ENCODE results near the gene SGPL1. TPM values are rescaled to one million over a fixed set of nuclear protein-coding genes. Genes with fewer than 3 reads are reported as not detected.

Gene SGPL1
- total RNA-seq, 1 experiment from 2014 or later, result 35.1 TPM

GRCh38 chr10:70903262-70903921 lies 87.6 kb downstream of the SGPL1 start:
- H3K36me3 ChIP-seq (replicated peaks; ENCODE audit: control insufficient read depth, insufficient read depth, low read length), result no peaks in the 10 kb centered on the region
- peak; percentile 95 for DNase-seq
- H3K4me3 ChIP-seq (ENCODE audit: insufficient read depth, low read depth, low read length), result no peak overlapping the region
- no peaks in the 10 kb centered on the region; the same call in 1 of the 2 replicates for H3K27me3 ChIP-seq (ENCODE audit: control insufficient read depth, insufficient read depth, low read length)

DNA sequence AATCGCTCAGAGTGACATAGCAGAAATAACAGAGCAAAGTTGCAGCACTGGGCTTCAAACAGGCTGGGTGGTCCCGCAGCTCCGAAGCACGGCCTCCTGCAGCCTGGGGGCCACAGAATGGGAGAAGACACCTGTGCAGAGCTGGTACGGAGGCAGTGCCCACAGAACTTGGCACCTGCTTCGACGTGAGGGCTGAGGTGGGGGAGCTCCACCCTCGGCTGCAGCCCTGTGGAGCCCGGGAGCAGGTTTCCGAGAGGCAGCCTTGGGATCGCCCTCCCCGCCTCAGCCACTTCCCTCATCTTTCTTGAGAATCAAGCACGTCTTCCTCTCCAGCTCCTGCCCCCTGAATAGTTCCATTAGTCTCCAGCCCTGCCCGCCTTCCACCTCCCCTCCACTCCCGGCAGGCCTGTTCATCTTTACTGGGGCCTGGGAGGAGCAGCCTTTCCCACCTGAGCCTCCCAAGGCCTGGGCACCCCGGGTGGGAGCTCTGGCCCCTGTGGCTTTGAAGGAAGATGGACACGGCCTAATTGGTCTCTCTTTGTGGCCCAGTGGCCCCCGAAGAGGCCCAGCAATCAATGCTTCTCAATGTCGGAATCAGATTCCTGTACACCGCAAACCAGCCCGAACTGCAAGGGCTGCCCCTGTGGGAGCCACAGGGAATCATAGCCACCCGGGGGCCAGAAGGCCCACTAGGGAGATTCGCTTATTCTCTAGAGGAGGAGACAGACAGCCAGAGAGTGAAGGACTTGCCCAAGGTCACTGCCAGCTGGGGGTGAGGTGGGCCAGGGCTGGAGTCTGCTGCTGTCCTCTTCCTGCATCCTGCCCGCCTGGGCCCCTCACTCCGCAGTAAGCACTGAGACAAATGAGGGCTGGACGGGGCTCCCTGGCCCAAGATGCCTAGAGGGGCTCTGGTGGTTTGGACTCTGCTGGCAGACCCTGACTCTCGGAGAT lies 89.6 kb downstream of the SGPL1 start:
- H3K36me3 ChIP-seq (replicated peaks; ENCODE audit: control insufficient read depth, insufficient read depth, low read length), result no peaks in the 10 kb centered on the region
- no peaks in the 10 kb centered on the region; the same call in 1 of the 2 replicates for H3K27me3 ChIP-seq (ENCODE audit: control insufficient read depth, insufficient read depth, low read length)
- peak; percentile 65 for DNase-seq
- no peak overlapping the region for H3K4me3 ChIP-seq (ENCODE audit: insufficient read depth, low read depth, low read length)

DNA sequence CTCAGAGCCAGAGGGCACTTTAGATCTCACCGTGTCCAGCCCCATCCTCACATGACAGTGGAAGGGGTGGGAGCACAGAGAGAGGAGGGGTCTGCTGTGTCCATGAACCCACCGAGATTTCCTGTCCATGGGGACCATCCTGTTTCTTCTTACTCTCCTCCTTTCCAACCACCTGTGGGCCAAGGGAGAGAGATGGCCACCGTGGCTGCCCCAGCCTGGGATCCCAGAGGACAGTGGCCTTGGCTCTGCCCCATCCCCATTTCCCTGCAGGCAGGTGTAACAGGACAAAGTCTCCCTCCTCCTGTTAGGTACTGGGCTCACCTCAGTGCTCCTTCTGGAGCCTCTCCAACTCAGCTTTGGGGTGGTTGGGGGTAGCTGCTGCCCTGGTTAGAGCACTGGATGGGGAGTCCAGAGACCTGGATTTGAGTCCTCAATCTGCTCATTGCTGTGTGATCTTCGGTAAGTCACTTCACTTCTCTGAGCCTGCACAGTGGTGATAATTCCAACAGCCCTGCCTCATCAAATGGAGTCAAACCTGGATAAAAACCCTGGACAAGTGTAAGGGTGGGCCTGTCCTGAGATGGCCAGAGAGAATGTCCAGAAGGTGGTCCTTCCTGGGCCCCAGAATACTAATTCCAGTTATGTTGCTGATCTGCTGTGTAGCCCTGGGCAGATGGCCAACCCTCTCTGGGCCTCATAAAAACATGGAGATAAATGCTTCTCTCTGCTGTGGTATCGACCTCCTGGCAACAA lies 90.5 kb downstream of the SGPL1 start:
- no peak for DNase-seq
- no peak overlapping the region for H3K4me3 ChIP-seq (ENCODE audit: insufficient read depth, low read depth, low read length)

GRCh38 chr10:70906953-70907636 lies 91.3 kb downstream of the SGPL1 start:
- no peak for DNase-seq
- H3K4me3 ChIP-seq (ENCODE audit: insufficient read depth, low read depth, low read length), result no peak overlapping the region
- H3K36me3 ChIP-seq (replicated peaks; ENCODE audit: control insufficient read depth, insufficient read depth, low read length), result no peaks in the 10 kb centered on the region

More for the DNA sequence above, 90.5 kb downstream of the SGPL1 start:
- Histone ChIP-seq H3K27me3 (ENCODE audit: control insufficient read depth, insufficient read depth, low read length) (no peaks in the 10 kb centered on the region; the same call in 1 of the 2 replicates), H3K36me3 (replicated peaks; ENCODE audit: control insufficient read depth, insufficient read depth, low read length) (no peaks in the 10 kb centered on the region)

DNA sequence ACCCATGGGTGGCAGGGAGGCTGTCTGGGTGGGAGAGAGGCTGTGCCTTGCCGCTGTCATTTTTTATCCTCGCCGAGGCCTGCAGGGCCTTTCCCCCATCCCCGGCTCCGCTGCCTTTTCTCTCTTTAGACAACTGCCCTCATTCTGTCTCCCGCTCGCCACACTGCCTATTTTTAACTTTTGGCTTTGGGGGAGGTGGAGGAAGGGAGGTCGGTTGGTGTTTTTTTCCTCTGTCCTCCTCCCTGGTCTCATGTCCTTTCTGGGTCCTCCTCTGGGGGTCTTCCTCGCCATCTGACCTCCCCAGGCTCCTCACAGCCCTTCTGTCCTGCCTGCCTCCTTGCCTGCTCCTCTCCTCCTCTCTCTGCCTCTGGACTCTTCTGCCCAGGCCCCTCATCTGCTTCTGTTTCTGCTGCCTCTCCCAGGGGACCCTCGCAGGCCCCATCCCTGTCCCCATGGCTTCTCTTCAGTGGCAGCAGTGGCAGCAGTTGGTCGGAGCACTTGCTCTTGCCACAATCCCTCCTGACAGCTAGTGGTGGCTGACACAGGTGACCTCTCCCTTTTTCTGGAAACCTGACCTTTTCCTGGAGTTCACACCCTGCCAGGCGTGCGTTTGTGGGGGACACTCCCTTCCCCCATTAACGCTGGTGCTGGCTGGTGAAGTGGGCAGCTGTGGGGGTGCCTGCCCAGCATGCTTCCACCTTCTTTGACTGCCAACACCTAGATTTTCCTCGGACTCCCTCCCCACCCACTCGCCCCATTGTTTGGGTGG lies 92.1 kb downstream of the SGPL1 start:
- H3K36me3 ChIP-seq (replicated peaks; ENCODE audit: control insufficient read depth, insufficient read depth, low read length), result no peaks in the 10 kb centered on the region
- H3K4me3 ChIP-seq (ENCODE audit: insufficient read depth, low read depth, low read length), result no peak overlapping the region
- no peak for DNase-seq
- H3K27me3 ChIP-seq (ENCODE audit: control insufficient read depth, insufficient read depth, low read length), result no peaks in the 10 kb centered on the region; the same call in 1 of the 2 replicates

More at GRCh38 chr10:70906953-70907636, 91.3 kb downstream of the SGPL1 start:
- H3K27me3 ChIP-seq (ENCODE audit: control insufficient read depth, insufficient read depth, low read length), result no peaks in the 10 kb centered on the region; the same call in 1 of the 2 replicates

DNA sequence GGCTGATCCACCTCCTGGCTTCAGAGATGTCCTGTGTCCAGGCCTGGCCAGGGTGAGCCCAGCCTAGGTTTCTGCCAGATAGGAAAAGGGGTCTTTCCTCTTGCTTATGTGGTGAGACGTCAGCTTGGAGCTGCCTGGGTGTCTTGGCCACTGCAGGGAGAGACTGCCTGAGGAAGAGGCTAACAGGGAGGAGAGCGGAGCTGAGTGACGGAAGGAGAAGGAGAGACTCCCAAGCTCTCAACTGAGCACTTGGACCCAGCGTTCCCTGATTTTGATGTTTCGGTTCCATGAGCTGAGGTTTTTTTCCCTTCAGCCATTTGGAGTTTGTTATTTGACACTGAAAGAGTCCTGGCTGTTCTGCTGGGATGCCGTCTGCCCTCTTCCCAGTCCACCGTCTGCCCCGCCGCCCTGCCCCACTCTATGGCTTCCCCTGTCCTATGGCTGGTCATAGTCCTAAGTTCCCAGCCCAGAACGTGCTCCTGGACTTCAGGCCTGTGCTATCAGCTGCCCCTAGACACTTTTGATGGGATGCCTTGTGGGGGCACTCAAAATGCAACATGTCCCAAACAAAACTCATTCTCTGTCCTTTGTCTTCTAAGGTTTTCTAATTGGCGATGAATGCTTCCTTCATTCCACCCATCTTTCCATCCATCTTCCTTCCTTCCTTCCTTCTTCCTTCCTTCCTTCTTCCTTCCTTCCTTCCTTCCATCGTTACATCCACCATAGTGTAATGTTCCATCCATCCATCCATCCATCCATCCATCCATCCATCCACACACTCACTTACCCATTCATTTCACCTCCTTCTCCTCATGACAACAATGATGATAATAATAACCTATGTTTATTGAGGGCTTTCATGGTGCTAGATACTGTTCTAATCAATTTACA lies 92.9 kb downstream of the SGPL1 start:
- H3K4me3 ChIP-seq (ENCODE audit: insufficient read depth, low read depth, low read length), result no peak overlapping the region
- no peak for DNase-seq
- no peaks in the 10 kb centered on the region for H3K36me3 ChIP-seq (replicated peaks; ENCODE audit: control insufficient read depth, insufficient read depth, low read length)
- no peaks in the 10 kb centered on the region; the same call in 1 of the 2 replicates for H3K27me3 ChIP-seq (ENCODE audit: control insufficient read depth, insufficient read depth, low read length)

DNA sequence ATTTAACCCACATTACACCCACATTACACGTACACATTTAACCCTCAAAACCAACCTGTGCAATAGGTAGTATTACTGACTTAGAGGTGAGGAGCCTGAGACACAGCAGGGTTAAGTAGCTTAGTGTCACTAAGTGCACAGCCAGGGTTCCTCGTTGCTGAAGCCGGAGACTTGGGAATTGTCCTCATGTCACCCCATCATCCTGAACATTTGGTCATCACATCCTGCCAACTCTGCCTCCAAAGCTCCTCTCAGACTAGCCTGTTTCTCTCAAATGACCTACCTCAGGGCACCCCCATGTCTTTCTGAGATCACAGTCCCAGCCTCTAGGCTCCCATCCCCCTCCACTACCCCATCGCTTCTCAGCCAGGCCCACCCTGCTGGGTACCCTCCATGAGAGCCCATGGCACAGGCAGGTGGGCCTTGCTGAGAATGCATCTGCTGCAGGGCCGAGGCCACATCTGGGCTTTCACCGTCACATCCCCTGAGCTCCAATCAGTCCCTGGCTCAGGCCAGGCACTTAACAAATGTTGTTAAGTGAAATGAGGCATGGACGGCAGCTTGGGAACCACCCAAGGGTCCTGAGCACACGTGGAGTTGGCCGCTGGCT lies 93.7 kb downstream of the SGPL1 start:
- no peak overlapping the region for H3K4me3 ChIP-seq (ENCODE audit: insufficient read depth, low read depth, low read length)
- H3K36me3 ChIP-seq (replicated peaks; ENCODE audit: control insufficient read depth, insufficient read depth, low read length), result no peaks in the 10 kb centered on the region
- DNase-seq, result no peak
- H3K27me3 ChIP-seq (ENCODE audit: control insufficient read depth, insufficient read depth, low read length), result no peaks in the 10 kb centered on the region; the same call in 1 of the 2 replicates

DNA sequence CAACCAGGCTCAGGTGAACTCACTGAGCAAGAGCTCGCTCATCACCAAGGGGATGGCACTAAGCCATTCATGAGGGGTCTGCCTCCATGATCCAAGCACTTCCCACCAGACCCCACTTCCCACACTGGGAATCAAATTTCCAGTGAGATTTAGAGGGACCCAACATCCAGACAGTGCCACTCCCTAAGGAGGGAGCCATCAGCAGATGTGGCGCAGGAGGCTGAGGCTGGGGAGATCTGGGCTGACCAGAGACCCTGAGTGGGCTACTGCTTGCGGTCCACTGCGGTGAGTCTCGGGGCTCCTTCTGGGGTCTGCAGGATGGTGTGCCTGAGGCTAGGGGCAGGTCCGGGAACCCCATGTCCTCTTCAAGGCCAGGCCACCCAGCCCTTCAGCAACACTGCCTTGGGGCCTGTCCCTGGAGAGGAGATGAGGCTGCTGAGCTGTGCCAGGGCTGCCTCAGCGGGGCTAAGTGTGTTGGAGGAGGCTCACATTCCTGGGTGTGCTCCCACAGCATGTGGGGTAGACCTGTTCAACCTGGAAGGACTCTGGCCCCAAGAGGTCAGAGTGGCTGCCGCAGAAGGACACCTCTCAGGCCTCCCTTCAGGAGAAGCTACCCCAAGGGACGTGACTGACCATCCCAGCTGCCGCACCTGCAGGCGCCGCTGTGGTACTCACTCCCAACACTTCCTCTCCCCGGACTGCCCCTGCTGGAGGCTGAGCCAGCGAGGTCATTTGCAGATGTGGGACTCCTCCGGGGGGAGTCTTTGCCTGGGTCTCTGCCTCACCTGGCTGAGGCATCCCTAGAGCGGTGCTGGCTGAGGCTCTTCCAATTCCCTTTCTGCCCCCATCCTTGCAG lies 95.0 kb downstream of the SGPL1 start:
- Histone ChIP-seq H3K36me3 (replicated peaks; ENCODE audit: control insufficient read depth, insufficient read depth, low read length) (no peaks in the 10 kb centered on the region), H3K27me3 (ENCODE audit: control insufficient read depth, insufficient read depth, low read length) (no peaks in the 10 kb centered on the region; the same call in 1 of the 2 replicates), H3K4me3 (ENCODE audit: insufficient read depth, low read depth, low read length) (no peak overlapping the region)
- no peak for DNase-seq

- no peaks in the 10 kb centered on the region; the same call in 1 of the 2 replicates for H3K27me3 ChIP-seq (ENCODE audit: control insufficient read depth, insufficient read depth, low read length)
- no peak overlapping the region for H3K4me3 ChIP-seq (ENCODE audit: insufficient read depth, low read depth, low read length)
- no peak for DNase-seq
- H3K36me3 ChIP-seq (replicated peaks; ENCODE audit: control insufficient read depth, insufficient read depth, low read length), result no peaks in the 10 kb centered on the region
Observed at GRCh38 chr10:70911386-70911785, 95.6 kb downstream of the SGPL1 start.

- Histone ChIP-seq H3K27me3 (ENCODE audit: control insufficient read depth, insufficient read depth, low read length) (no peaks in the 10 kb centered on the region; the same call in 1 of the 2 replicates), H3K4me3 (ENCODE audit: insufficient read depth, low read depth, low read length) (no peak overlapping the region), H3K36me3 (replicated peaks; ENCODE audit: control insufficient read depth, insufficient read depth, low read length) (no peaks in the 10 kb centered on the region)
- DNase-seq, result no peak
Observed at GRCh38 chr10:70912556-70912955, 96.8 kb downstream of the SGPL1 start.

DNA sequence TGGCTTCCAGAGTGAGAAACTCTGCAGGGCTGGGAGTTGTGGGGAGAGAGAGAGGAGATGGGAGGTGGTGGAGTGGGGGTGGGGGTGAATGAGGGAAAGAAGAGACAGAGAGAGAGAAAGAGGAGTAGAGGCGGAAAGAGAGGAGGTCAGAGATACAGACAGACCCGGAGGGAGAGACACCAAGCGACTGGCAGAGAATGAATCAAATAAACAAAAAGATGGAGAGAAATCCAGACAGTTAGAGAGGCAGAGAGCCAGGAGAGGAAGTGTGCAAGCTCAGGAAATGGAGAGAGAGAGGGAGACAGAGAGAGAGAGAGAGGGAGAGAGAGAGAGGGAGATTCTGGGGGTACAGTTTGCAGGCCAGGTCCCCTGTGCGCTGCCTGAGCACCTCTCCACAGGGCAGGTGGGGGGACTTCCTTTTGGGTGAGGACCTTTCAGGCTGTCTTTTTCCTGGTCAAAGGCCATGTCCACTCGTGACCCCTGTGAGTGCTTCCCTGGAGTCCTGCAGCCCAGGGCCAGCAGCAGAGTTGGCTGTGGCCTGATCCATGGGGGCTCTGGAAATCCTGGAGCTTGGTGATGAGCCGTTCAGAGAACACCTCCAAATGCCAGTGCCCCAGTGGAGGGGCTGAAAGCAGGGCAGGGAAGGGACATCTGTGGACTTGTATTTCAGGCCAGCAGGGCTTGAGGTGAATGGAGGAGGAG lies 97.6 kb downstream of the SGPL1 start:
- no peak overlapping the region for H3K4me3 ChIP-seq (ENCODE audit: insufficient read depth, low read depth, low read length)
- no peaks in the 10 kb centered on the region for H3K36me3 ChIP-seq (replicated peaks; ENCODE audit: control insufficient read depth, insufficient read depth, low read length)
- H3K27me3 ChIP-seq (ENCODE audit: control insufficient read depth, insufficient read depth, low read length), result no peaks in the 10 kb centered on the region
- no peak for DNase-seq
